Mucosa of rectum (tissue), 2 donors: ENCODE results near the gene MB21D2.

Source experiments
- H3K27ac ChIP-seq, 2 donors: one replicate each; pipeline ENCODE4 v1.7.0; 2013; ENCODE audit warnings: inconsistent platforms in 2 of 2, low read depth in 2 of 2, low read length in 2 of 2
- H3K27me3 ChIP-seq, 2 donors: one replicate each; pipeline ENCODE4 v1.7.0; 2013; ENCODE audit warnings: low read length in 2 of 2; ENCODE audit not compliant: control insufficient read depth in 2 of 2, insufficient read depth in 2 of 2
- H3K36me3 ChIP-seq, 2 donors: one replicate each; pipeline ENCODE4 v1.7.0; 2013; ENCODE audit warnings: low read length in 2 of 2; ENCODE audit not compliant: control insufficient read depth in 2 of 2, insufficient read depth in 2 of 2
- H3K4me1 ChIP-seq, 2 donors: one replicate each; pipeline ENCODE4 v1.7.0; 2013; ENCODE audit warnings: low read length in 2 of 2, mild to moderate bottlenecking in 1 of 2; ENCODE audit not compliant: control insufficient read depth in 2 of 2, insufficient read depth in 2 of 2
- H3K4me3 ChIP-seq, 2 donors: one replicate each; pipeline ENCODE4 v1.7.0; 2013; ENCODE audit warnings: low read length in 2 of 2
- H3K9ac ChIP-seq, 2 donors: one replicate each; pipeline ENCODE4 v1.7.0; 2013; ENCODE audit warnings: low read length in 2 of 2, low read depth in 1 of 2, mild to moderate bottlenecking in 1 of 2
- H3K9me3 ChIP-seq, 2 donors: one replicate each; pipeline ENCODE4 v1.7.0; 2013; ENCODE audit warnings: low read length in 2 of 2; ENCODE audit not compliant: control insufficient read depth in 2 of 2
- donor health status: healthy.
- donor health status: Normal muscosa, but diverticular disease.

Gene MB21D2

GRCh38 chr3:192940129-192940528, 22.5 kb upstream of the MB21D2 start:
- no peak overlapping the region for H3K4me3 ChIP-seq
- H3K4me1 ChIP-seq = no peaks in the 10 kb centered on the region
- no peak overlapping the region for H3K27ac ChIP-seq
- H3K36me3 ChIP-seq = no peaks in the 10 kb centered on the region
- H3K27me3 ChIP-seq = no peaks in the 10 kb centered on the region
- no peak overlapping the region for H3K9ac ChIP-seq
- H3K9me3 ChIP-seq = no peaks in the 10 kb centered on the region

- H3K27me3 ChIP-seq = no peaks in the 10 kb centered on the region
- no peaks in the 10 kb centered on the region for H3K4me1 ChIP-seq
- H3K9me3 ChIP-seq = no peaks in the 10 kb centered on the region
- no peaks in the 10 kb centered on the region for H3K36me3 ChIP-seq
- H3K27ac ChIP-seq = no peak overlapping the region
- no peak overlapping the region for H3K9ac ChIP-seq
- H3K4me3 ChIP-seq = no peak overlapping the region
These were observed 17.8 kb upstream of the MB21D2 start for GRCh38 chr3:192935441-192935840.

- H3K27ac ChIP-seq = no peak overlapping the region
- H3K4me1 ChIP-seq = no peaks in the 10 kb centered on the region
- H3K4me3 ChIP-seq = no peak overlapping the region
- H3K36me3 ChIP-seq = no peaks in the 10 kb centered on the region
- H3K27me3 ChIP-seq = no peaks in the 10 kb centered on the region
- H3K9ac ChIP-seq = no peak overlapping the region
- H3K9me3 ChIP-seq = no peaks in the 10 kb centered on the region
These were observed 16.3 kb upstream of the MB21D2 start for GRCh38 chr3:192933779-192934460.

- H3K27me3 ChIP-seq = no peaks in the 10 kb centered on the region
- no peaks in the 10 kb centered on the region for H3K9me3 ChIP-seq
- no peak overlapping the region for H3K4me3 ChIP-seq
- no peak overlapping the region for H3K9ac ChIP-seq
- H3K27ac ChIP-seq = no peak overlapping the region
- no peaks in the 10 kb centered on the region for H3K4me1 ChIP-seq
- no peaks in the 10 kb centered on the region for H3K36me3 ChIP-seq
These were observed 15.6 kb upstream of the MB21D2 start for GRCh38 chr3:192933259-192933658.

- H3K4me3 ChIP-seq = no peak overlapping the region
- H3K27ac ChIP-seq = no peak overlapping the region
- H3K27me3 ChIP-seq = no peaks in the 10 kb centered on the region
- H3K9me3 ChIP-seq = no peaks in the 10 kb centered on the region
- no peak overlapping the region for H3K9ac ChIP-seq
- H3K36me3 ChIP-seq = no peaks in the 10 kb centered on the region
- H3K4me1 ChIP-seq = no peaks in the 10 kb centered on the region
These were observed 14.2 kb upstream of the MB21D2 start for GRCh38 chr3:192931825-192932224.

- H3K9ac ChIP-seq = no peak overlapping the region
- no peak overlapping the region for H3K4me3 ChIP-seq
- H3K27me3 ChIP-seq = no peaks in the 10 kb centered on the region
- no peaks in the 10 kb centered on the region for H3K36me3 ChIP-seq
- no peak overlapping the region for H3K27ac ChIP-seq
- no peaks in the 10 kb centered on the region for H3K4me1 ChIP-seq
- H3K9me3 ChIP-seq = no peaks in the 10 kb centered on the region
These were observed 12.9 kb upstream of the MB21D2 start for GRCh38 chr3:192930577-192930976.

- Histone ChIP-seq H3K27ac (no peak overlapping the region), H3K4me3 (no peak overlapping the region), H3K9ac (no peak overlapping the region)
These were observed 12.3 kb upstream of the MB21D2 start for GRCh38 chr3:192929755-192930547.

GRCh38 chr3:192929146-192929545, 11.5 kb upstream of the MB21D2 start:
- H3K4me1 ChIP-seq = no peaks in the 10 kb centered on the region
- no peaks in the 10 kb centered on the region for H3K36me3 ChIP-seq
- H3K9me3 ChIP-seq = no peaks in the 10 kb centered on the region
- no peak overlapping the region for H3K4me3 ChIP-seq
- no peaks in the 10 kb centered on the region for H3K27me3 ChIP-seq
- H3K9ac ChIP-seq = no peak overlapping the region
- H3K27ac ChIP-seq = no peak overlapping the region

More at GRCh38 chr3:192929755-192930547, 12.3 kb upstream of the MB21D2 start:
- no peaks in the 10 kb centered on the region for H3K9me3 ChIP-seq
- no peaks in the 10 kb centered on the region for H3K36me3 ChIP-seq
- H3K27me3 ChIP-seq = no peaks in the 10 kb centered on the region
- no peaks in the 10 kb centered on the region for H3K4me1 ChIP-seq

- Histone ChIP-seq H3K4me1 (no peaks in the 10 kb centered on the region), H3K9ac (no peak overlapping the region), H3K27me3 (no peaks in the 10 kb centered on the region), H3K4me3 (no peak overlapping the region), H3K9me3 (no peaks in the 10 kb centered on the region), H3K36me3 (no peaks in the 10 kb centered on the region), H3K27ac (no peak overlapping the region)
These were observed 11.1 kb upstream of the MB21D2 start for GRCh38 chr3:192928720-192929119.

GRCh38 chr3:192928016-192928415, 10.4 kb upstream of the MB21D2 start:
- H3K27me3 ChIP-seq = no peaks in the 10 kb centered on the region
- no peak overlapping the region for H3K9ac ChIP-seq
- H3K4me3 ChIP-seq = no peak overlapping the region
- H3K27ac ChIP-seq = no peak overlapping the region
- no peaks in the 10 kb centered on the region for H3K9me3 ChIP-seq
- H3K4me1 ChIP-seq = no peaks in the 10 kb centered on the region
- no peaks in the 10 kb centered on the region for H3K36me3 ChIP-seq
